Ishikawa (cell line): ENCODE data around the gene CLNK.

Source experiments
- CEBPB ChIP-seq: IDR thresholded peaks from 2 replicates; pipeline ENCODE4 v1.6.1; 2012
- CREB1 ChIP-seq: IDR thresholded peaks from 2 replicates; pipeline ENCODE4 v1.6.1; 2012; ENCODE audit warnings: low read depth
- EGR1 ChIP-seq: IDR thresholded peaks from 2 replicates; pipeline ENCODE4 v1.6.1; 2012
- EP300 ChIP-seq: IDR thresholded peaks from 2 replicates; pipeline ENCODE4 v1.6.1; 2012; ENCODE audit warnings: borderline replicate concordance
- FOXM1 ChIP-seq: IDR thresholded peaks from 2 replicates; pipeline ENCODE4 v1.6.1; 2012; ENCODE audit warnings: low read depth, borderline replicate concordance
- NFIC ChIP-seq: IDR thresholded peaks from 2 replicates; pipeline ENCODE4 v1.6.1; 2012
- RAD21 ChIP-seq: IDR thresholded peaks from 2 replicates; pipeline ENCODE4 v1.6.1; 2012; ENCODE audit warnings: low read depth
- TAF1 ChIP-seq: IDR thresholded peaks from 2 replicates; pipeline ENCODE4 v1.6.1; 2012; ENCODE audit warnings: low read depth, mild to moderate bottlenecking
- TCF12 ChIP-seq: IDR thresholded peaks from 2 replicates; pipeline ENCODE4 v1.6.1; 2012; ENCODE audit warnings: low read depth
- TEAD4 ChIP-seq: IDR thresholded peaks from 2 replicates; pipeline ENCODE4 v1.6.1; 2012
- YY1 ChIP-seq: IDR thresholded peaks from 2 replicates; pipeline ENCODE4 v1.6.1; 2012; ENCODE audit warnings: low read depth
- ZBTB7A ChIP-seq: IDR thresholded peaks from 2 replicates; pipeline ENCODE4 v1.6.1; 2012; ENCODE audit warnings: low read depth
- TF ChIP-seq, protein P1 (sequence below): IDR thresholded peaks from 2 replicates; pipeline ENCODE4 v1.6.1; 2012; ENCODE audit warnings: low read depth, mild to moderate bottlenecking
- TF ChIP-seq, protein P2 (sequence below): IDR thresholded peaks from 2 replicates; pipeline ENCODE4 v1.6.1; 2012
- TF ChIP-seq, protein P3 (sequence below): IDR thresholded peaks from 2 replicates; pipeline ENCODE4 v1.6.1; 2012

Gene CLNK

DNA sequence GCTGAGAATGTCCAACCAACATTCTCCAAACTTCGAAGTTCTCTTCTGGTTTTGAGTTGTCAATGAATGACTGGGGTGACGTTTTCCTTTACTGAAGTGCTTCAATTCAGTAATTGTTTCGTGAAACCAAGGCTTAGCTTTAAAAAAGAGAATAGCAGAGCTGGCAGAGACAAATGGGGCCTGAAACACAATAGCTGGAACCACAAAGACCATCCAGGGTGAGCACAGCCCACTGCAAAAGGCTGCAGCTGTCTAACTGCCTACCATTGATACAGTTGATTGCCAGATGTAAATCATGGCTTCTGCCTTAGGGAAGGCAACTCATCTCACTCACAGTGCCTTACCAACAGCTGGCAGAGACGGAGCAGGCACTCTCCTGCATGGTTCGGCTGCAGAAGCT lies 148.7 kb downstream of the CLNK start:
- TF ChIP-seq YY1, result no peak
- no peak for TF ChIP-seq FOXM1
- no peak for TF ChIP-seq TCF12

DNA sequence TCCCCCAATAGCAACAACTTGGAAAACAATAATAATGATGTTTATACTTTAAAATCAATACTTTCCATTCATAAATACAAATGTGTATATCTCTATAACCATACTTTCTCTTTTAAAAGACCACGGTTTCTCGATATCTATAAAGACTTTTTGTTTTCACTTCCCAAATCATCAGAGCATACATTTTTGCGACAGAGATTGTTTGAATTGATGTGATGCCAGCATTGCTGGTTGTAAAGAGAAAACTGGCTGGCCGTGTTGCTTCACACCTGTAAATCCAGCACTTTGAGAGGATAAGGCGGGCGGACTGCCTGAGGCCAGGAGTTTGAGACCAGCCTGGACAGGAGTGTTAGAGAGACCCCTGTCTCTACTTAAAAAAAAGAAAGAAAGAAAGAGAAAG lies 149.7 kb downstream of the CLNK start:
- TF ChIP-seq TCF12 (no peak), EP300 (no peak)
- TF ChIP-seq, protein P1, sequence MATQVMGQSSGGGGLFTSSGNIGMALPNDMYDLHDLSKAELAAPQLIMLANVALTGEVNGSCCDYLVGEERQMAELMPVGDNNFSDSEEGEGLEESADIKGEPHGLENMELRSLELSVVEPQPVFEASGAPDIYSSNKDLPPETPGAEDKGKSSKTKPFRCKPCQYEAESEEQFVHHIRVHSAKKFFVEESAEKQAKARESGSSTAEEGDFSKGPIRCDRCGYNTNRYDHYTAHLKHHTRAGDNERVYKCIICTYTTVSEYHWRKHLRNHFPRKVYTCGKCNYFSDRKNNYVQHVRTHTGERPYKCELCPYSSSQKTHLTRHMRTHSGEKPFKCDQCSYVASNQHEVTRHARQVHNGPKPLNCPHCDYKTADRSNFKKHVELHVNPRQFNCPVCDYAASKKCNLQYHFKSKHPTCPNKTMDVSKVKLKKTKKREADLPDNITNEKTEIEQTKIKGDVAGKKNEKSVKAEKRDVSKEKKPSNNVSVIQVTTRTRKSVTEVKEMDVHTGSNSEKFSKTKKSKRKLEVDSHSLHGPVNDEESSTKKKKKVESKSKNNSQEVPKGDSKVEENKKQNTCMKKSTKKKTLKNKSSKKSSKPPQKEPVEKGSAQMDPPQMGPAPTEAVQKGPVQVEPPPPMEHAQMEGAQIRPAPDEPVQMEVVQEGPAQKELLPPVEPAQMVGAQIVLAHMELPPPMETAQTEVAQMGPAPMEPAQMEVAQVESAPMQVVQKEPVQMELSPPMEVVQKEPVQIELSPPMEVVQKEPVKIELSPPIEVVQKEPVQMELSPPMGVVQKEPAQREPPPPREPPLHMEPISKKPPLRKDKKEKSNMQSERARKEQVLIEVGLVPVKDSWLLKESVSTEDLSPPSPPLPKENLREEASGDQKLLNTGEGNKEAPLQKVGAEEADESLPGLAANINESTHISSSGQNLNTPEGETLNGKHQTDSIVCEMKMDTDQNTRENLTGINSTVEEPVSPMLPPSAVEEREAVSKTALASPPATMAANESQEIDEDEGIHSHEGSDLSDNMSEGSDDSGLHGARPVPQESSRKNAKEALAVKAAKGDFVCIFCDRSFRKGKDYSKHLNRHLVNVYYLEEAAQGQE, result no peak

DNA sequence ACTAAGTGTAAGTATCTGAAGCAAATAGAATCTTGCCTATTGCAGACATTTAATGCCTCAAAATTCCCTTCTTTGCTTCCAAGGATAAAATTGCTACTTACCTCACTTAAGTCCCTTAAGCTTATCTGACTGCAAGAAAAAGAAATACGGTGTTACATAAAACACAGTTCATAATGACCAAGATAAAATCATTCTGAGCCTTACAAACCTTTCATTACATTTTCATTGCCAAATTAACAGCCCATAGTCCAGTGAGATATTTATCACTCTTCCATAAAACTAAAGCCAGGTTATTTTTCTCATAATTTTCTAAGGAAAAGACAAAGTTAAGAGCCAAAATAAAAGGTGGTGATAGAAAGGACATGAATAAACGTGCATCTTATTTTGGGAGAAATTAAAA lies 152.4 kb downstream of the CLNK start:
- TF ChIP-seq EGR1, result no peak
- TF ChIP-seq, protein P1, result no peak
- no peak for TF ChIP-seq RAD21
- no peak for TF ChIP-seq NFIC
- no peak for TF ChIP-seq FOXM1
- TF ChIP-seq CREB1, result no peak
- no peak for TF ChIP-seq CEBPB
- no peak for TF ChIP-seq EP300
- TF ChIP-seq, protein P2, sequence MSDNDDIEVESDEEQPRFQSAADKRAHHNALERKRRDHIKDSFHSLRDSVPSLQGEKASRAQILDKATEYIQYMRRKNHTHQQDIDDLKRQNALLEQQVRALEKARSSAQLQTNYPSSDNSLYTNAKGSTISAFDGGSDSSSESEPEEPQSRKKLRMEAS, result no peak
- TF ChIP-seq TEAD4, result no peak
- TF ChIP-seq YY1, result no peak
- no peak for TF ChIP-seq TCF12
- TF ChIP-seq, protein P3, sequence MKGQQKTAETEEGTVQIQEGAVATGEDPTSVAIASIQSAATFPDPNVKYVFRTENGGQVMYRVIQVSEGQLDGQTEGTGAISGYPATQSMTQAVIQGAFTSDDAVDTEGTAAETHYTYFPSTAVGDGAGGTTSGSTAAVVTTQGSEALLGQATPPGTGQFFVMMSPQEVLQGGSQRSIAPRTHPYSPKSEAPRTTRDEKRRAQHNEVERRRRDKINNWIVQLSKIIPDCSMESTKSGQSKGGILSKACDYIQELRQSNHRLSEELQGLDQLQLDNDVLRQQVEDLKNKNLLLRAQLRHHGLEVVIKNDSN, result no peak
- no peak for TF ChIP-seq ZBTB7A
- TF ChIP-seq TAF1, result no peak

DNA sequence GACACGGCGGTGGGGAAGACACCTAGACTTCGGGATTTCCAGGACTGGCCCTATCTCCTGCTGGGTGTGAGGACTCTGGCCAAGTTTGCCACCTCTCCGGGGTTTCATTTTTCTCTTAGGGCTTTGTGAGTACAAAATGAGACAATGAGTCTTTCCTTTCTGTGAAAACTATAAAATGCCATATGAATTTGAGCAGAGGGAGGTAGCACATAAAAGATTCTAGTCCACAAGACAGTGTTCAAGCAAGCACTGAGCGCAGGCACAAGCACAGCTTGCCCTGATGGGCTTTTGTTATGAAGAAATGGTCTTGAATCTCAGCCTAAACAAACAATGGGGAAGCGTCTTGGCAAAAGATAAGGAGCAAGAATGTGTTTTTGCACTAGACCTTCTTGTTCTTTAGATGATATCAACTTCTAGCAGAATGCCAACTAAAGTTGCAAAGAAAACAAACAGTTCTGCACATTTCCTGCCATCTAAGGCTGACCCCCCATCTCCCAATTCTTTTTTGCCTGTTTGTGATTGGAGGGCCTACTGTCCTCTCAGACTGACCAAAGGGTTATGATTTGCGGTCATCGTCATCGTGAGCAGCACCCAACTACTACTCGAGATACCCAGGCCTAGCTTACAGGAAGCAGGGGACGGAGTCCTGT lies 154.3 kb downstream of the CLNK start:
- no peak for TF ChIP-seq CREB1
- no peak for TF ChIP-seq YY1
- TF ChIP-seq TCF12, result no peak

DNA sequence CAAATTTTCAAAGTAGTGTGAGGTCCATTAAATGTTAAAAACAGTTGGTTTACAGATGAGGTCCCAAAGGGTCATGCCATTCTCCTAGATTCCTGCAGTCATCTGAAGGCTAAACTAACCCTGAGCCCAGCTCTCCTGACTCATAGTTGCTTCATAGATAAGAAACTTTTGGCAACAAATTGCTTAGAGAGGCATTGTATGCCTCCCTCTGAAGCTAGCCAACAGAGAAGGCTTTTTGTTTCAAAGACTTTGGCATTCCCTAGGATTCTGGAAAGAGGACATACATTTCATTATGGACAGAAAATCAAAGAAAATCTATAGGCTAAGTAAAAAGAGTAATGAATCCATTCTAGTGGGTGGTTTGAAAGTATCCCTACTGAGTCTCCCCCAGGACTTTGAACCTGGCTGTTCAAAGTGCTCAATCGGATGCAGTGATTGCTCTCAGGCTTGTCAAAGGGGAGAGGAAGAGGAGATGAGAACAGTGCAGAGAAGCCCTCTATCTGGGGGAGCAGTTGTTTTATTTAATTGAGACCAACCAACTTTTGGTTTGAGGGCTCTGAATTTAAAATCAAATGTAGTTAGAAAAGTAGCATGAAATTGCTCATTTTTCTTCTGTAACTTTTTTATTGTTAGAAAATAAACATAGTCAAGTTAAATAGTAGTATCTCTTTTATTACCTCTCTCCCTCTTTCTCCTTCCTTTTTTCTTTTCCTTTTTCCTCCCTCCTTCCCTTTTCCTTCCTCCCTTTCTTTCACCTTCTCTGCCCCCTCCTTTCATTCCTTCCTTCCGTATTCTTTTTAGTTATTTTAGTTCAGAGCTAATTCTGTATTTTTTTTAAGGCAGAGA lies 155.1 kb downstream of the CLNK start:
- TF ChIP-seq TEAD4 (no peak), CREB1 (no peak), NFIC (no peak), EP300 (no peak), CEBPB (no peak), YY1 (no peak), ZBTB7A (no peak), TCF12 (no peak)
- TF ChIP-seq, protein P2, result no peak
- TF ChIP-seq, protein P1, result no peak
- TF ChIP-seq, protein P3, result no peak
